H1 (cell line): ENCODE results near the gene ZNF649. TPM values are rescaled to one million over a fixed set of nuclear protein-coding genes. Genes with fewer than 3 reads are reported as not detected.

Experiments used
- CTCF ChIA-PET: fragments of 300-600 bp; sonication (Branson Sonifier 250); formaldehyde crosslinking; loops from one replicate; lab custom pipeline; 2021; ENCODE audit not compliant: partially characterized antibody; lab: Charles Lee
- POLR2A ChIA-PET: fragments of 300-600 bp; sonication (Branson Sonifier 250); formaldehyde crosslinking; loops from one replicate; lab custom pipeline; 2021; ENCODE audit warnings: inconsistent platforms; ENCODE audit not compliant: partially characterized antibody; lab: Charles Lee
- DNase-seq, 2 experiments: peaks; one replicate each; pipeline versions ENCODE4 v3.0.0 to v3.0.0-alpha.2; 2010 to 2022; ENCODE audit warnings: low spot score in 2 of 2, low read depth in 1 of 2, mixed read lengths in 1 of 2
- FAIRE-seq: peaks from 2 replicates; lab custom pipeline; 2011; peaks lifted over from hg19 to GRCh38; lab: Jason Lieb, UNC
- H2AFZ ChIP-seq: 2 replicates; pipeline ENCODE4 v1.8.1; 2012; ENCODE audit warnings: low read length, inconsistent platforms
- H2AK5ac ChIP-seq: 2 replicates; pipeline ENCODE4 v1.6.1; 2013; ENCODE audit warnings: low read depth, low read length
- H2BK120ac ChIP-seq: replicated peaks from 2 replicates; pipeline ENCODE3; 2013; ENCODE audit warnings: low read depth, low read length, inconsistent platforms
- H2BK12ac ChIP-seq: 2 replicates; pipeline ENCODE4 v1.6.1; 2013; ENCODE audit warnings: low read depth, low read length
- H2BK15ac ChIP-seq: 2 replicates; pipeline ENCODE4 v1.6.1; 2013; ENCODE audit warnings: low read length
- H2BK20ac ChIP-seq: 2 replicates; pipeline ENCODE4 v1.6.1; 2013; ENCODE audit warnings: low read length
- H2BK5ac ChIP-seq: 2 replicates; pipeline ENCODE4 v1.6.1; 2013; ENCODE audit warnings: low read depth, low read length
- H3K14ac ChIP-seq: 2 replicates; pipeline ENCODE4 v1.6.1; 2013; ENCODE audit warnings: inconsistent platforms; ENCODE audit not compliant: insufficient read length
- H3K18ac ChIP-seq: 2 replicates; pipeline ENCODE4 v1.6.1; 2013; ENCODE audit warnings: low read length; ENCODE audit errors: extremely low read depth
- H3K23ac ChIP-seq: 2 replicates; pipeline ENCODE4 v1.6.1; 2013; ENCODE audit warnings: inconsistent platforms; ENCODE audit not compliant: insufficient read length
- H3K23me2 ChIP-seq: 2 replicates; pipeline ENCODE4 v1.6.1; 2013; ENCODE audit warnings: low read depth, low read length
- H3K27ac ChIP-seq: 2 replicates; pipeline ENCODE4 v1.6.1; 2011; ENCODE audit warnings: low read depth, low read length, inconsistent platforms
- H3K27me3 ChIP-seq, 4 experiments: replicated peaks in 1 of 4; 1 replicate in 1 of 4; 2 replicates in 3 of 4; pipeline versions ENCODE4 v1.6.1 to v1.8.1; 2011 to 2013; ENCODE audit warnings: low read length in 3 of 4, mild to moderate bottlenecking in 3 of 4, inconsistent platforms in 2 of 4, mixed read lengths in 2 of 4, moderate library complexity in 1 of 4; ENCODE audit not compliant: control insufficient read depth in 3 of 4, insufficient read depth in 3 of 4; ENCODE audit errors: extremely low read depth in 1 of 4
- H3K36me3 ChIP-seq, 4 experiments: 2 replicates each; pipeline versions ENCODE4 v1.6.1 to v1.8.1; 2011 to 2013; ENCODE audit warnings: mild to moderate bottlenecking in 4 of 4, low read length in 3 of 4, moderate library complexity in 2 of 4, control low read depth in 1 of 4, inconsistent platforms in 1 of 4; ENCODE audit not compliant: insufficient read depth in 4 of 4, control insufficient read depth in 2 of 4
- H3K4ac ChIP-seq: replicated peaks from 2 replicates; pipeline ENCODE3; 2013; ENCODE audit warnings: low read length, low read depth, mixed read lengths, inconsistent platforms; ENCODE audit not compliant: insufficient read length
- H3K4me1 ChIP-seq, 4 experiments: replicated peaks in 1 of 4; 1 replicate in 1 of 4; 2 replicates in 3 of 4; pipeline versions ENCODE4 v1.6.1 to v1.8.1; 2011 to 2013; ENCODE audit warnings: low read length in 3 of 4, inconsistent platforms in 2 of 4, mixed read lengths in 1 of 4; ENCODE audit not compliant: insufficient read depth in 4 of 4, control insufficient read depth in 3 of 4
- H3K4me2 ChIP-seq, 2 experiments: 2 replicates each; pipeline versions ENCODE4 v1.6.1 to v1.8.1; 2011 to 2013; ENCODE audit warnings: low read depth in 2 of 2, low read length in 2 of 2, control low read depth in 1 of 2, inconsistent platforms in 1 of 2, mild to moderate bottlenecking in 1 of 2; ENCODE audit not compliant: insufficient read depth in 1 of 2
- H3K4me3 ChIP-seq, 4 experiments: fragments of 200-600, 300-600 bp in 1 of 4; sonication (generic), shearing (Covaris generic), sonication (Bioruptor Twin) in 1 of 4; 2 replicates each; pipeline versions ENCODE4 v1.5.1 to v1.8.1; 2011 to 2016; ENCODE audit warnings: low read length in 4 of 4, low read depth in 3 of 4, control low read depth in 2 of 4, inconsistent platforms in 2 of 4, mild to moderate bottlenecking in 2 of 4, mixed read lengths in 1 of 4, moderate library complexity in 1 of 4; ENCODE audit not compliant: insufficient read depth in 2 of 4; ENCODE audit errors: extremely low read depth in 1 of 4
- H3K56ac ChIP-seq: replicated peaks from 2 replicates; pipeline ENCODE3; 2013; ENCODE audit warnings: low read depth, mild to moderate bottlenecking, mixed read lengths, low read length, inconsistent platforms; ENCODE audit not compliant: insufficient read length
- H3K79me1 ChIP-seq: 2 replicates; pipeline ENCODE4 v1.6.1; 2013; ENCODE audit warnings: low read depth, low read length, control low read depth
- H3K79me2 ChIP-seq, 2 experiments: 2 replicates each; pipeline versions ENCODE4 v1.6.1 to v1.8.1; 2012 to 2013; ENCODE audit warnings: low read length in 2 of 2, mild to moderate bottlenecking in 2 of 2, inconsistent platforms in 1 of 2; ENCODE audit not compliant: insufficient read depth in 2 of 2, control insufficient read depth in 1 of 2
- H3K9ac ChIP-seq, 4 experiments: replicated peaks in 1 of 4; 1 replicate in 1 of 4; 2 replicates in 3 of 4; pipeline versions ENCODE4 v1.6.1 to v1.8.1; 2011 to 2013; ENCODE audit warnings: low read depth in 3 of 4, low read length in 3 of 4, control low read depth in 2 of 4, mild to moderate bottlenecking in 2 of 4, moderate library complexity in 2 of 4, inconsistent platforms in 1 of 4; ENCODE audit errors: extremely low read depth in 1 of 4
- H3K9me3 ChIP-seq, 2 experiments: 2 replicates each; pipeline versions ENCODE4 v1.6.1 to v1.8.1; 2012 to 2013; ENCODE audit warnings: mild to moderate bottlenecking in 2 of 2, moderate library complexity in 2 of 2, control low read depth in 1 of 2, inconsistent platforms in 1 of 2, low read depth in 1 of 2, low read length in 1 of 2, mixed read lengths in 1 of 2; ENCODE audit not compliant: insufficient read depth in 2 of 2
- H4K20me1 ChIP-seq, 2 experiments: replicated peaks in 1 of 2; 2 replicates each; pipeline versions ENCODE3 to v1.8.1; 2011 to 2013; ENCODE audit warnings: inconsistent platforms in 2 of 2, low read length in 2 of 2, mild to moderate bottlenecking in 1 of 2; ENCODE audit not compliant: insufficient read depth in 2 of 2, control insufficient read depth in 1 of 2
- H4K5ac ChIP-seq: 2 replicates; pipeline ENCODE4 v1.6.1; 2013; ENCODE audit warnings: low read length, low read depth, mixed read lengths, inconsistent platforms; ENCODE audit not compliant: insufficient read length
- H4K8ac ChIP-seq: 2 replicates; pipeline ENCODE4 v1.8.0; 2013; ENCODE audit warnings: mild to moderate bottlenecking, moderate library complexity, low read length, inconsistent platforms; ENCODE audit not compliant: insufficient read depth; ENCODE audit errors: extremely low read depth
- H4K91ac ChIP-seq: replicated peaks from 2 replicates; pipeline ENCODE3; 2013; ENCODE audit warnings: low read length, mixed read lengths, inconsistent platforms; ENCODE audit not compliant: insufficient read length
- CHD1 ChIP-seq: IDR thresholded peaks from 2 replicates; pipeline ENCODE4 v1.6.1; 2012; ENCODE audit warnings: low read depth, low read length, improper control_type of control experiment
- CHD2 ChIP-seq: IDR thresholded peaks from 2 replicates; pipeline ENCODE4 v1.6.1; 2012; ENCODE audit warnings: low read length, improper control_type of control experiment
- WGBS, 2 experiments: shearing (Covaris generic) in 1 of 2; methylation state at CpG; one replicate each; pipeline versions ENCODE4 v1.1.6 to v1.1.7; 2013 to 2015; ENCODE audit warnings: low lambda C conversion rate in 2 of 2, mixed read lengths in 2 of 2, inconsistent platforms in 1 of 2, low coverage in 1 of 2, missing lambda C conversion rate in 1 of 2; ENCODE audit not compliant: insufficient replicate concordance in 2 of 2, insufficient coverage in 1 of 2, insufficient read length in 1 of 2; ENCODE audit errors: extremely low coverage in 1 of 2, missing lambda C conversion rate in 1 of 2; 5-methylcytosine and 5-hydroxymethylcytosine counted together
- polyA plus RNA-seq, 7 experiments: library from polyadenylated mRNA; depleted of rRNA in 3 of 7; stranded (reverse) in 5 of 7; unstranded in 2 of 7; fragments of >200 nt in 5 of 7; fragments of 200-250 nt in 2 of 7; gene quantifications; 1 replicate in 5 of 7; 2 replicates in 1 of 7; 4 replicates in 1 of 7; pipeline versions ENCODE4 v1.2.1 to v1.2.3, GENCODE V29; 2011 to 2013; ENCODE audit warnings: missing spikeins in 2 of 7, mixed read lengths in 2 of 7
- total RNA-seq: library from RNA; stranded (reverse); fragmentation: NEBNext Ultra II Directional; extraction: Animal tissue kit (Norgen Biotek cat#: 25700); gene quantifications from 2 replicates; pipeline ENCODE4 v1.2.1, GENCODE V29; 2021

The ZNF649 gene
- total and polyA plus RNA-seq, 2 of the 8 experiments (the other 6 are each of a cell fraction or from before 2014, with no cell fraction given), result 24.7 to 51.7 TPM

- Histone ChIP-seq H4K8ac (no peak overlapping the region), H2BK5ac (no peak overlapping the region)
- TF ChIP-seq CHD1, result no peak
- no peak for TF ChIP-seq CHD2
- TF ChIP-seq, all 59 proteins: peak for 0
- H3K9me3 ChIP-seq, result peaks cover 6 to 10% of the 10 kb centered on the region in 2 experiments; a peak in 3 of 4 replicates
- no peak overlapping the region for H3K9ac ChIP-seq
- no peak overlapping the region for H4K91ac ChIP-seq
- H3K4me1 ChIP-seq, result peaks cover 0 to 3% (median 0%) of the 10 kb centered on the region in 4 experiments; a peak in 1 of 7 replicates
- no peak overlapping the region for H3K56ac ChIP-seq
- H2BK15ac ChIP-seq, result no peak overlapping the region
- no peak overlapping the region for H3K18ac ChIP-seq
- H4K5ac ChIP-seq, result no peak overlapping the region
- no peak overlapping the region for H3K14ac ChIP-seq
- no peak for DNase-seq
- WGBS, 2 experiments, result 92% methylated on average over 2 of the region's 2 CpGs; no CpG with 5 or more reads in 1 of the 2 experiments
- H2BK120ac ChIP-seq, result no peak overlapping the region
- H3K27me3 ChIP-seq, result no peaks in the 10 kb centered on the region
- no peak overlapping the region for H2AFZ ChIP-seq
- 0 out of 2 replicates have a peak, but pooled peaks cover 3% of the 10 kb centered on the region for H3K79me1 ChIP-seq
- ChIA-PET CTCF (no interaction called here), POLR2A (interaction anchor here (1.4 to 2.5 kb wide), 4 partner anchors 9 to 18 kb away, joined by 6 to 16 read pairs (median 8); no protein-coding TSS in a partner anchor)
- no peak overlapping the region for H3K4me2 ChIP-seq
- H3K36me3 ChIP-seq, result peaks cover 4 to 56% (median 21%) of the 10 kb centered on the region in 4 experiments; a peak in 7 of 8 replicates
- no peak overlapping the region for H2AK5ac ChIP-seq
- no peak for FAIRE-seq
- H2BK12ac ChIP-seq, result no peak overlapping the region
- H3K23ac ChIP-seq, result no peak overlapping the region
- no peak overlapping the region for H3K4ac ChIP-seq
- H3K27ac ChIP-seq, result no peak overlapping the region
- H4K20me1 ChIP-seq, result no peaks in the 10 kb centered on the region
- no peak overlapping the region for H3K4me3 ChIP-seq
- no peaks in the 10 kb centered on the region for H3K23me2 ChIP-seq
- peaks cover 0 to 25% of the 10 kb centered on the region in 2 experiments; a peak in 2 of 4 replicates for H3K79me2 ChIP-seq
- no peak overlapping the region for H2BK20ac ChIP-seq
Measured at GRCh38 chr19:51884713-51885112, 20.1 kb downstream of the ZNF649 start.
